GM12865 (cell line): ENCODE results near the gene TXNRD1.

Source experiments
- DNase-seq: peaks from one replicate; pipeline ENCODE4 v3.0.0; 2010; ENCODE audit warnings: low read depth
- H3K4me3 ChIP-seq: 2 replicates; pipeline ENCODE4 v1.5.1; 2011; ENCODE audit warnings: mild to moderate bottlenecking, low read depth, low read length, control low read depth
- CTCF ChIP-seq: IDR thresholded peaks from 2 replicates; pipeline ENCODE4 v1.5.1; 2011; ENCODE audit warnings: low read length, control low read depth, low read depth, inconsistent platforms; ENCODE audit not compliant: insufficient read depth; ENCODE audit errors: missing control alignments

TXNRD1 gene

GRCh38 chr12:104220931-104221330 lies 5.4 kb downstream of the TXNRD1 start:
- DNase-seq = no peak
- no peak overlapping the region for H3K4me3 ChIP-seq
- TF ChIP-seq CTCF = no peak

- no peak for TF ChIP-seq CTCF
- DNase-seq = no peak
Measured at GRCh38 chr12:104222976-104223375, 7.4 kb downstream of the TXNRD1 start.

GRCh38 chr12:104223712-104224111 lies 8.1 kb downstream of the TXNRD1 start:
- no peak for TF ChIP-seq CTCF
- DNase-seq = peak; percentile 8
- no peak overlapping the region for H3K4me3 ChIP-seq

More at GRCh38 chr12:104222976-104223375, 7.4 kb downstream of the TXNRD1 start:
- no peak overlapping the region for H3K4me3 ChIP-seq

GRCh38 chr12:104226672-104227071 lies 11.1 kb downstream of the TXNRD1 start:
- DNase-seq = no peak
- TF ChIP-seq CTCF = no peak
- no peak overlapping the region for H3K4me3 ChIP-seq

- TF ChIP-seq CTCF = no peak
- no peak overlapping the region for H3K4me3 ChIP-seq
- no peak for DNase-seq
Measured at GRCh38 chr12:104230304-104231095, 14.9 kb downstream of the TXNRD1 start.

- no peak overlapping the region for H3K4me3 ChIP-seq
- TF ChIP-seq CTCF = no peak
- no peak for DNase-seq
Measured at GRCh38 chr12:104232609-104233280, 17.2 kb downstream of the TXNRD1 start.
